Keratinocyte (primary cell): Measurements from ENCODE around the gene WT1. TPM values are rescaled to one million over a fixed set of nuclear protein-coding genes. Genes with fewer than 3 reads are reported as not detected.

Experiments used
- DNase-seq: peaks from one replicate; pipeline ENCODE4 v3.0.0-alpha.2; 2011; ENCODE audit warnings: low read depth, missing footprints, low spot score
- FAIRE-seq: peaks from 2 replicates; lab custom pipeline; 2011; peaks lifted over from hg19 to GRCh38; lab: Jason Lieb, UNC
- H2AFZ ChIP-seq: 2 replicates; pipeline ENCODE4 v1.6.0; 2012; ENCODE audit warnings: low read length, control low read depth, inconsistent platforms; ENCODE audit not compliant: control insufficient read depth
- H3K27ac ChIP-seq: 2 replicates; pipeline ENCODE4 v1.5.1; 2011; ENCODE audit warnings: low read length; ENCODE audit not compliant: control insufficient read depth, insufficient read depth
- H3K27me3 ChIP-seq: 3 replicates; pipeline ENCODE4 v1.6.0; 2011; ENCODE audit warnings: low read length; ENCODE audit not compliant: control insufficient read depth, insufficient read depth; ENCODE audit errors: extremely low read depth
- H3K36me3 ChIP-seq, 2 experiments: 2 replicates in 1 of 2; 3 replicates in 1 of 2; pipeline ENCODE4 v1.5.1; 2011; ENCODE audit warnings: low read length in 2 of 2, mild to moderate bottlenecking in 1 of 2; ENCODE audit not compliant: control insufficient read depth in 2 of 2, insufficient read depth in 2 of 2; ENCODE audit errors: extremely low read depth in 1 of 2
- H3K4me1 ChIP-seq: 3 replicates; pipeline ENCODE4 v1.5.1; 2011; ENCODE audit warnings: low read length; ENCODE audit not compliant: control insufficient read depth, insufficient read depth; ENCODE audit errors: extremely low read depth
- H3K4me2 ChIP-seq: 3 replicates; pipeline ENCODE4 v1.6.0; 2011; ENCODE audit warnings: low read depth, low read length; ENCODE audit not compliant: control insufficient read depth, insufficient read depth; ENCODE audit errors: extremely low read depth
- H3K4me3 ChIP-seq, 3 experiments: fragments of 200-600 bp in 1 of 3; sonication (generic) in 1 of 3; 2 replicates in 2 of 3; 3 replicates in 1 of 3; pipeline ENCODE4 v1.5.1; 2011 to 2016; ENCODE audit warnings: low read length in 3 of 3, mild to moderate bottlenecking in 3 of 3, control low read depth in 2 of 3, inconsistent platforms in 1 of 3, low read depth in 1 of 3, mixed read lengths in 1 of 3, mixed run types in 1 of 3, moderate library complexity in 1 of 3; ENCODE audit not compliant: control insufficient read depth in 2 of 3, insufficient read depth in 2 of 3; ENCODE audit errors: extremely low read depth in 1 of 3
- H3K79me2 ChIP-seq: 2 replicates; pipeline ENCODE4 v1.6.0; 2012; ENCODE audit warnings: low read length; ENCODE audit not compliant: control insufficient read depth, insufficient read depth
- H3K9ac ChIP-seq: 3 replicates; pipeline ENCODE4 v1.6.0; 2011; ENCODE audit warnings: low read length; ENCODE audit not compliant: control insufficient read depth, insufficient read depth; ENCODE audit errors: extremely low read depth
- H3K9me1 ChIP-seq: 3 replicates; pipeline ENCODE4 v1.6.0; 2011; ENCODE audit warnings: low read length; ENCODE audit not compliant: control insufficient read depth, insufficient read depth; ENCODE audit errors: extremely low read depth
- H3K9me3 ChIP-seq: 2 replicates; pipeline ENCODE4 v1.5.1; 2012; ENCODE audit warnings: low read depth, low read length; ENCODE audit not compliant: control insufficient read depth
- H4K20me1 ChIP-seq: 3 replicates; pipeline ENCODE4 v1.6.0; 2011; ENCODE audit warnings: low read length; ENCODE audit not compliant: control insufficient read depth, insufficient read depth; ENCODE audit errors: extremely low read depth
- EZH2 ChIP-seq: IDR thresholded peaks from one replicate; pipeline ENCODE4 v1.6.1; 2012; ENCODE audit warnings: inconsistent platforms, mild to moderate bottlenecking, low read length, moderate library complexity
- dilution Hi-C: fragments of 300-500 bp; cut with MboI; formaldehyde crosslinking; loops from one replicate; pipeline ENCODE4 v1.7.0; 2020; ENCODE audit warnings: low sequenced_read_pairs; ENCODE audit not compliant: extremely low pct_ligation_motif_present
- polyA plus RNA-seq, 5 experiments: library from polyadenylated mRNA; depleted of rRNA in 3 of 5; stranded (reverse) in 3 of 5; stranded (forward) in 1 of 5; unstranded in 1 of 5; fragments of >200 nt; gene quantifications; 1 replicate in 1 of 5; 2 replicates in 3 of 5; 3 replicates in 1 of 5; pipeline versions ENCODE4 v1.2.1 to v1.2.3, GENCODE V29; 2011 to 2012; ENCODE audit warnings: missing spikeins in 2 of 5, low read depth in 1 of 5, low replicate concordance in 1 of 5
- TF ChIP-seq, protein P1 (sequence below), 3 experiments: IDR thresholded peaks in 1 of 3; conservative IDR thresholded peaks in 1 of 3; optimal IDR thresholded peaks in 1 of 3; 2 replicates in 2 of 3; 3 replicates in 1 of 3; pipeline versions ENCODE3 to v1.5.1; 2011; ENCODE audit warnings: low read length in 3 of 3, mild to moderate bottlenecking in 3 of 3, moderate library complexity in 2 of 3, control low read depth in 1 of 3, inconsistent platforms in 1 of 3; ENCODE audit not compliant: insufficient read depth in 2 of 3; ENCODE audit errors: extremely low read depth in 1 of 3

WT1 gene
- polyA plus RNA-seq, 1 donor (not counting 4 experiments of a cell fraction or from before 2014, with no cell fraction given): not detected

DNA sequence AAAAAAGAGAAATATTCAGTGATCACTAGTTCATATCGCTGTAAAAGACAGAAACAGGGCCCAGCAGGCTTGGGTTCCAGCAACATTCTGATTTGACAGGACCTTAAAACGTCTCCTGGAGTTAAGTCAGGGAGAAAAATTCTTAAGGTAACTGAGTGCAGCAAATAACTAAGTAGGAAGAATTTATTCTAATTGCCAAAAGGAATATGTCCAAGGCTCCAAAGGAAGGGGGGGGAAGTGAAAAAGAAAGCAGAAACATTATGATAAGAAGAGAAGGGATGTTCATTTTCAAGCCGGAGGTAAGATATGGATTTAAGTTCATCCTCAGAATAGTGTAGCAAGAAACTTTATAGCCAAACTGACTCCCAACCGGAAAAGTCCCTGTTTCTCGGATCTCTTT lies 90.4 kb downstream of the WT1 start:
- TF ChIP-seq, protein P1, sequence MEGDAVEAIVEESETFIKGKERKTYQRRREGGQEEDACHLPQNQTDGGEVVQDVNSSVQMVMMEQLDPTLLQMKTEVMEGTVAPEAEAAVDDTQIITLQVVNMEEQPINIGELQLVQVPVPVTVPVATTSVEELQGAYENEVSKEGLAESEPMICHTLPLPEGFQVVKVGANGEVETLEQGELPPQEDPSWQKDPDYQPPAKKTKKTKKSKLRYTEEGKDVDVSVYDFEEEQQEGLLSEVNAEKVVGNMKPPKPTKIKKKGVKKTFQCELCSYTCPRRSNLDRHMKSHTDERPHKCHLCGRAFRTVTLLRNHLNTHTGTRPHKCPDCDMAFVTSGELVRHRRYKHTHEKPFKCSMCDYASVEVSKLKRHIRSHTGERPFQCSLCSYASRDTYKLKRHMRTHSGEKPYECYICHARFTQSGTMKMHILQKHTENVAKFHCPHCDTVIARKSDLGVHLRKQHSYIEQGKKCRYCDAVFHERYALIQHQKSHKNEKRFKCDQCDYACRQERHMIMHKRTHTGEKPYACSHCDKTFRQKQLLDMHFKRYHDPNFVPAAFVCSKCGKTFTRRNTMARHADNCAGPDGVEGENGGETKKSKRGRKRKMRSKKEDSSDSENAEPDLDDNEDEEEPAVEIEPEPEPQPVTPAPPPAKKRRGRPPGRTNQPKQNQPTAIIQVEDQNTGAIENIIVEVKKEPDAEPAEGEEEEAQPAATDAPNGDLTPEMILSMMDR (optimal IDR thresholded peaks at IDR 0.05 in 1 of 3, IDR thresholded peaks at IDR 0.05 in 1 of 3, conservative IDR thresholded peaks at IDR 0.05 in 1 of 3; ENCODE audit: extremely low read depth in 1 of 3, insufficient read depth in 2 of 3, low read length in 3 of 3): no peak
- no peak for TF ChIP-seq EZH2
- no peaks in the 10 kb centered on the region for H3K36me3 ChIP-seq
- DNase-seq: no peak
- dilution Hi-C loops: no loop called here
- peaks cover 5% of the 10 kb centered on the region for H3K27me3 ChIP-seq
- no peak overlapping the region for H2AFZ ChIP-seq
- H3K9ac ChIP-seq: no peak overlapping the region
- no peaks in the 10 kb centered on the region for H4K20me1 ChIP-seq
- H3K27ac ChIP-seq: no peak overlapping the region
- H3K4me2 ChIP-seq: no peak overlapping the region
- no peaks in the 10 kb centered on the region for H3K79me2 ChIP-seq
- H3K9me1 ChIP-seq: no peaks in the 10 kb centered on the region
- H3K9me3 ChIP-seq: no peaks in the 10 kb centered on the region
- no peak for FAIRE-seq
- H3K4me3 ChIP-seq: no peak overlapping the region
- H3K4me1 ChIP-seq: no peaks in the 10 kb centered on the region

DNA sequence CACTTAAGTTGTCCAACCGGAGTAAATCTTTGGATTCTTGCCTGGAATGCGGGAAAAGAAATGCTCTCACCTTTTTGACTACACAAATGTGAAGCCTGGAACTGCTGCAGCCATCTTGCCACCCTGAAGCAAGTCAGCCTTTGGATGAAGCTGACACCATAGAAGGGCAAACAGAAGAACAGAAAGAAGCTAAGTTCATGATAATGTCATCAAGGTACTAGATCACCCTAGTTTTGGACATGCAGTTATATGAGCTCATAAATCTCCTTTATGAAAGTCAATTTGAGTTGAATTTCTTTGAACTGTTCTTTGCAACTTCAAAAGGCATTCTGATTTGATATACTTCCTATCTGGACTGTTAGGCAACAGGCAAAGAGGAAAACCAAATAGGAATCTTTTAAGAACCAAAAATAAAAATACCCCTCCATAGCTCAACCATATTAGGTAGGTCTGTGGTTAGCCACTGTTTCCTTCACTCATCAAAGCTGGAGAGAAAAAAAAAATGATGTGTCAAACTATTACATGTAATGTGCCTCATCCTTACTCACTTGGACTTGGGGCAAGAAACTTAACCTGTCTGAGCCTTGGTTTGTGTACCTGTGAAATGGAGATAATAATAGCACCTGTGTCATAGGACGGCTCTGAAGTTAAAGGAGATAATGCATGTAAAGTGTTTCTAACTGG lies 91.9 kb downstream of the WT1 start:
- dilution Hi-C loops: no loop called here
- Histone ChIP-seq H2AFZ (no peak overlapping the region), H3K4me2 (no peak overlapping the region), H3K4me3 (no peak overlapping the region), H3K4me1 (no peaks in the 10 kb centered on the region), H3K27me3 (peaks cover 5% of the 10 kb centered on the region), H3K9me3 (no peaks in the 10 kb centered on the region), H3K9ac (no peak overlapping the region), H4K20me1 (no peaks in the 10 kb centered on the region), H3K36me3 (no peaks in the 10 kb centered on the region), H3K79me2 (no peaks in the 10 kb centered on the region), H3K9me1 (no peaks in the 10 kb centered on the region), H3K27ac (no peak overlapping the region)
- no peak for TF ChIP-seq EZH2
- TF ChIP-seq, protein P1 (optimal IDR thresholded peaks at IDR 0.05 in 1 of 3, IDR thresholded peaks at IDR 0.05 in 1 of 3, conservative IDR thresholded peaks at IDR 0.05 in 1 of 3; ENCODE audit: extremely low read depth in 1 of 3, insufficient read depth in 2 of 3, low read length in 3 of 3): no peak
- FAIRE-seq (no peak), DNase-seq (no peak)
